Measurements from ENCODE around the gene TLE4. TPM values are rescaled to one million over a fixed set of nuclear protein-coding genes. Genes with fewer than 3 reads are reported as not detected.

TLE4 gene
- total RNA-seq, 1 donor from 2014 or later, result 20.7 TPM

DNA sequence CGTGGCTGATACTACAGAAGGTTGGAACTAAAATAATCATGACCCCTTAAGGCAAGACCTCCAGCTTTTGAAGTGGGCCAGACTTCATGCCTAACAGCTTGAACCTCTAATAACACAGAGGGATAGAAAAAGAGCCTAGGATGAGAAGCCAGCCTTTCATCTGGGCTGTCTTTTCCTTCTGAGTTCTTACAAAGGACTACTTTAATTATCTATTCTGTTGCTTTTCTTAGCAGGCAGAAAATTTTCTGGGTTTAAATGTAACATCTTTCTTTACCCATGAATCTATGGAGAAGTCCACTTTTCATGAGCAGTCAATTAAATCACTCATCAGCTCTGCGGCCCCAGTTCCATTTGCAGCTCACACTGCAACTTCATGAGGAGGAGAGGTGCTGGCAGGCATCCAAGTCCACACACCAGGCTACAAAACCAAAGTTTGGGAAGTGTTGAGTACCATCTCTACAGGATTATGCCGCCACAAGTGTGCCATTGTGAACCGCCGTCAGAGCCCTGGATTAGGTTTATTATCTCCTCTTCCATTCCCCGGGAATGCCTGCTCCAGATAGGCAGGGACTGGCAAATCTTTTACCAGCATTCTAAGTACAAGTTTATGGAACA is 192.0 kb downstream of the TLE4 start:
- Mint-ChIP-seq H3K9me3 (no peaks in the 10 kb centered on the region), H3K27ac (no peak overlapping the region), H3K27me3 (ENCODE audit: low read depth) (peaks cover 14% of the 10 kb centered on the region)

DNA sequence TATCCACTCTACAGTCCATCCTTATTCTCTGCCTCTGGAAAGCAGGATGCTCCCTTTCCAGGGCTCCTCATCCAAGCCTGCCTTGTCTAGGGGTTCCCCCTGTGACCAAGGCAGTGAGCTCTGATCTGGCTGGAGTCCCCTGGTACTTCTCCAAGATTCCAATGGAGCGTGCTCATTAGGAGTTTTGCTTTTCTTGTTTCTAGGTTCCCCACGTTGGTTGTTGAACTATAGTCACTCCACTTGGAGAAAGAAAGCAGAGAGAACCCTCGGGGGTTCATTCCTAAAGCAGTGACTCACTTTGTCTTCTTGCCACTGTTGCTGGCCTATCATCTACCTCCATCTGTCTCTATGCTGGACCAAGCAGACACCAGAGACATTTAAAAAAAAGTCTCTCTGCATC is 192.6 kb downstream of the TLE4 start:
- intact Hi-C loops (cut with micrococcal nuclease), result no loop called here
- no peaks in the 10 kb centered on the region for H3K36me3 Mint-ChIP-seq (ENCODE audit: low read depth)
- no peak overlapping the region for H3K4me3 Mint-ChIP-seq (ENCODE audit: low read depth)
- peaks cover 6% of the 10 kb centered on the region for H3K4me1 Mint-ChIP-seq (ENCODE audit: low read depth)
- no peaks in the 10 kb centered on the region for H3K9me3 Mint-ChIP-seq
- no peak for DNase-seq (ENCODE audit: low spot score)
- no peak overlapping the region for H3K27ac Mint-ChIP-seq
- H3K27me3 Mint-ChIP-seq (ENCODE audit: low read depth), result peaks cover 14% of the 10 kb centered on the region

More for the DNA sequence above, 192.0 kb downstream of the TLE4 start:
- Mint-ChIP-seq H3K4me1 (ENCODE audit: low read depth) (peaks cover 9% of the 10 kb centered on the region), H3K4me3 (ENCODE audit: low read depth) (no peak overlapping the region), H3K36me3 (ENCODE audit: low read depth) (no peaks in the 10 kb centered on the region)
- intact Hi-C loops (cut with micrococcal nuclease), result no loop called here
- DNase-seq (ENCODE audit: low spot score), result no peak

GRCh38 chr9:79765466-79765865 is 193.7 kb downstream of the TLE4 start:
- intact Hi-C loops (cut with micrococcal nuclease), result no loop called here
- no peak overlapping the region for H3K27ac Mint-ChIP-seq
- H3K4me3 Mint-ChIP-seq (ENCODE audit: low read depth), result no peak overlapping the region
- peaks cover 14% of the 10 kb centered on the region for H3K27me3 Mint-ChIP-seq (ENCODE audit: low read depth)
- no peaks in the 10 kb centered on the region for H3K9me3 Mint-ChIP-seq
- no peaks in the 10 kb centered on the region for H3K4me1 Mint-ChIP-seq (ENCODE audit: low read depth)
- DNase-seq (ENCODE audit: low spot score), result no peak
- no peaks in the 10 kb centered on the region for H3K36me3 Mint-ChIP-seq (ENCODE audit: low read depth)

DNA sequence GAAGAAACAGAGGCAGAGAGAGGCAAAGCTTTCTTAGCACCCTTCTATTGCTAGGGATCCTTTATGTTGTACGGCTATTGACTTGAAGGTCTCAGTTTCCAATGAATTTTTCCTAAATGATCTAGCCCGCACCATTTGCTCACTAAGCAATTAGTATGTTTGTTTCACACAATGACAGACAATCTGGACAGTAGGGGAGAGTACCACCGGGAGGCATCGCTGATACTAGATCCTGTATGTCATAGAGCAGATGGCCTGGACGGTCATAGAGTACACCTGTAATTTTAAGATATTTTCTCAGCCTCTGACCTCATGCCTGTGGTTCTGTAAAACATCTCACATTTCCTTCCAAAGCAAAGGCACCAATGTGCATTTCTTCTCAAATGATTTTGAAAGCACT is 194.3 kb downstream of the TLE4 start:
- H3K36me3 Mint-ChIP-seq (ENCODE audit: low read depth), result no peaks in the 10 kb centered on the region
- H3K4me3 Mint-ChIP-seq (ENCODE audit: low read depth), result no peak overlapping the region
- H3K27me3 Mint-ChIP-seq (ENCODE audit: low read depth), result peaks cover 14% of the 10 kb centered on the region
- intact Hi-C loops (cut with micrococcal nuclease), result no loop called here
- DNase-seq (ENCODE audit: low spot score), result no peak
- H3K9me3 Mint-ChIP-seq, result no peaks in the 10 kb centered on the region
- H3K4me1 Mint-ChIP-seq (ENCODE audit: low read depth), result no peaks in the 10 kb centered on the region
- no peak overlapping the region for H3K27ac Mint-ChIP-seq

GRCh38 chr9:79768194-79768593 is 196.4 kb downstream of the TLE4 start:
- DNase-seq (ENCODE audit: low spot score), result no peak
- no peaks in the 10 kb centered on the region for H3K9me3 Mint-ChIP-seq
- no peak overlapping the region for H3K27ac Mint-ChIP-seq
- H3K27me3 Mint-ChIP-seq (ENCODE audit: low read depth), result peaks cover 17% of the 10 kb centered on the region
- no peaks in the 10 kb centered on the region for H3K4me1 Mint-ChIP-seq (ENCODE audit: low read depth)
- intact Hi-C loops (cut with micrococcal nuclease), result no loop called here
- no peak overlapping the region for H3K4me3 Mint-ChIP-seq (ENCODE audit: low read depth)
- H3K36me3 Mint-ChIP-seq (ENCODE audit: low read depth), result no peaks in the 10 kb centered on the region

DNA sequence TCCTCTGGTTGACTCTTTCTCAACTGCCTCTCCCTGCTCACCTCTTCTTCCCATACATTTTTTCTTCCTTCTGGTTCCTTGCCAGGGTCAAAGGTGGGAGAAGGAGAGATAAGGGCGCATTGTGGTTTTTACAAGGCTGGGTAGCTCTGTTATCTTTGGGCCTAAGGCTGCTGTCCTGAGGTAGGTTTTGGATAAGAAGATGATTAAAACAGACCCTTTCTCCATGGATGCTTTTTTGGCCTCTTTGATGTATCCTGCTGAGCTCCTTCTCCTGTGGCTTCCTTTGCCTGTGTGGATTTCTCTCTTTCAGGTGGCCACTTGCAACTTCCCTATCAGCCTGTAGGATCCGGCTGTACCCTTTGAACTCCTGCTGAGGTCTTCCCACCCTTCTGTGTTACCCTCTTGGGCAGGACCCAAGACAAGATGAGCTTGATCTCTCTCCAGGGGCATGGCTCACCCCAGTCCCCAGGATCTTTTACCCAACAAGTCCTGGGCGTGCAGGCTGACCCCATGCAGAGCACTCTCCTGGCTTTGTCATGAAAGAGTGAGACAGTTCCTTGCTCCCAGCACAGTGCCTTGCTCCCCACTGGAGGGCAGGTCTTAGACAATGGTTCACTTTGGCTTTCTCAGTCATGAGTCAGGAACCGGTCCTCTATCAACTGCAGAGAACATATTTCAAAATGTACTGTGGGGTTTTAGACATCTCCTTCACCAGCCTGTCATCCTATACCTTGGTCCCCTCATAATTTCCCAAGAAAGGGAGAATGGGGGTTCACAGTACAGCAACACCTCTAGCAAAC is 197.9 kb downstream of the TLE4 start:
- Mint-ChIP-seq H3K27me3 (ENCODE audit: low read depth) (peaks cover 22% of the 10 kb centered on the region), H3K36me3 (ENCODE audit: low read depth) (no peaks in the 10 kb centered on the region), H3K27ac (no peak overlapping the region), H3K4me1 (ENCODE audit: low read depth) (no peaks in the 10 kb centered on the region), H3K9me3 (no peaks in the 10 kb centered on the region), H3K4me3 (ENCODE audit: low read depth) (no peak overlapping the region)
- intact Hi-C loops (cut with micrococcal nuclease), result no loop called here
- DNase-seq (ENCODE audit: low spot score), result no peak

GRCh38 chr9:79774356-79774755 is 202.6 kb downstream of the TLE4 start:
- Mint-ChIP-seq H3K9me3 (peaks cover 4% of the 10 kb centered on the region), H3K4me1 (ENCODE audit: low read depth) (no peaks in the 10 kb centered on the region), H3K36me3 (ENCODE audit: low read depth) (no peaks in the 10 kb centered on the region), H3K4me3 (ENCODE audit: low read depth) (no peak overlapping the region), H3K27me3 (ENCODE audit: low read depth) (peaks cover 15% of the 10 kb centered on the region), H3K27ac (no peak overlapping the region)
- intact Hi-C loops (cut with micrococcal nuclease), result no loop called here
- no peak for DNase-seq (ENCODE audit: low spot score)
